ENCODE results near the gene PIH1D1.

DNA sequence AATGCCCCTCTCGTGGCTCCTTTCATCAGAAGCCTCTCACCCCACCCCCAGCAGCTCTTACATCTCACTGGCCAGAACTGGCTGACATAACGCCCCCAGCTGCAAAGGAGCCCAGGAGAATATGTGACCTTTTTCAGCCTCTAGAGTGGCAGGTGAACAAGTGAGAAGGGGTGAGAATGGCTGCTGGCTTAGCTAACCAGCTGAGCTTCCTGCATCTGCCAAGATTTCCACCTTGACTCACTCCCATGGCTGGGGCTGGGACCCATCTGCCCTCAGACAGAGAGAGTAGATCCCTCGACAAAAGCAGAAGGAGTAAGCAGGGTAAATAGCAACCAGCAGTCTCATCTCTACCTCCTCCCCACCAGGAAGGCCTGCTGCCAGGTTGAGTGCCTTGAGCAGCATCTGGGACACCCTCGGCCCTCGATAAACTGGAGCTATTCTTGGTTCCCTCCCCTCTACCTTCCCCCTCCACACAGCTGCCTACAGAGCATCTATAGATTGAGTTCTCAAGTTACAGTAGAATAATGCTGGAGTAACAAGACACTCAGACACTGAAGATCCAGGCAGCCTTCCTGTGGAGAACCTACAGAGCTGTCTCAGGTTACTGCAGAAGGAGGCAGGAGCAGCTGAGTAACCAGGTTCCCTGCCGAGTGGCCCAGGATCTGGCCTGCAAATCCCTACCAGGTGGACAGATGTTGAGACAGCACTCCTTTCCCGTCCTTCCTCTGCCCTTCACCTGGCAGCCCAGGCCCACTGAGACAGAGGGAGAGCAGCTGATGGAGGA lies 48.0 kb downstream of the PIH1D1 start:
- TF ChIP-seq, protein P1, sequence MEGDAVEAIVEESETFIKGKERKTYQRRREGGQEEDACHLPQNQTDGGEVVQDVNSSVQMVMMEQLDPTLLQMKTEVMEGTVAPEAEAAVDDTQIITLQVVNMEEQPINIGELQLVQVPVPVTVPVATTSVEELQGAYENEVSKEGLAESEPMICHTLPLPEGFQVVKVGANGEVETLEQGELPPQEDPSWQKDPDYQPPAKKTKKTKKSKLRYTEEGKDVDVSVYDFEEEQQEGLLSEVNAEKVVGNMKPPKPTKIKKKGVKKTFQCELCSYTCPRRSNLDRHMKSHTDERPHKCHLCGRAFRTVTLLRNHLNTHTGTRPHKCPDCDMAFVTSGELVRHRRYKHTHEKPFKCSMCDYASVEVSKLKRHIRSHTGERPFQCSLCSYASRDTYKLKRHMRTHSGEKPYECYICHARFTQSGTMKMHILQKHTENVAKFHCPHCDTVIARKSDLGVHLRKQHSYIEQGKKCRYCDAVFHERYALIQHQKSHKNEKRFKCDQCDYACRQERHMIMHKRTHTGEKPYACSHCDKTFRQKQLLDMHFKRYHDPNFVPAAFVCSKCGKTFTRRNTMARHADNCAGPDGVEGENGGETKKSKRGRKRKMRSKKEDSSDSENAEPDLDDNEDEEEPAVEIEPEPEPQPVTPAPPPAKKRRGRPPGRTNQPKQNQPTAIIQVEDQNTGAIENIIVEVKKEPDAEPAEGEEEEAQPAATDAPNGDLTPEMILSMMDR (IDR thresholded peaks at IDR 0.05): no peak
- TF ChIP-seq, protein P2, sequence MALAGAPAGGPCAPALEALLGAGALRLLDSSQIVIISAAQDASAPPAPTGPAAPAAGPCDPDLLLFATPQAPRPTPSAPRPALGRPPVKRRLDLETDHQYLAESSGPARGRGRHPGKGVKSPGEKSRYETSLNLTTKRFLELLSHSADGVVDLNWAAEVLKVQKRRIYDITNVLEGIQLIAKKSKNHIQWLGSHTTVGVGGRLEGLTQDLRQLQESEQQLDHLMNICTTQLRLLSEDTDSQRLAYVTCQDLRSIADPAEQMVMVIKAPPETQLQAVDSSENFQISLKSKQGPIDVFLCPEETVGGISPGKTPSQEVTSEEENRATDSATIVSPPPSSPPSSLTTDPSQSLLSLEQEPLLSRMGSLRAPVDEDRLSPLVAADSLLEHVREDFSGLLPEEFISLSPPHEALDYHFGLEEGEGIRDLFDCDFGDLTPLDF (CRISPR knock-in tag; IDR thresholded peaks at IDR 0.05): no peak
- TF ChIP-seq SP1 (CRISPR knock-in tag; conservative IDR thresholded peaks at IDR 0.05) (peak; percentile 54; the same call in 1 of the 2 replicates), JUN (CRISPR knock-in tag; IDR thresholded peaks at IDR 0.05) (no peak), ZNF232 (CRISPR knock-in tag; IDR thresholded peaks at IDR 0.05) (no peak)
